Upper lobe of left lung (tissue), 4 donors: ENCODE data around the gene CAPN5.

ENCODE experiments used
- EP300 ChIP-seq, 4 donors: sonication (generic); formaldehyde crosslinking; IDR thresholded peaks; one replicate each; pipeline ENCODE4 v1.5.1; 2017; ENCODE audit warnings: antibody characterized with exemption in 4 of 4, control low read depth in 2 of 4
- POLR2A ChIP-seq, 4 donors: fragments of 450-650 bp; IDR thresholded peaks; one replicate each; pipeline ENCODE4 v1.5.1; 2016 to 2017; ENCODE audit warnings: antibody characterized with exemption in 4 of 4, mild to moderate bottlenecking in 2 of 4
- TF ChIP-seq, protein P1 (sequence below), 6 experiments: fragments of 450-650 bp in 4 of 6; fragments of 200-600 bp in 2 of 6; sonication (generic) in 2 of 6; IDR thresholded peaks; one replicate each; pipeline ENCODE4 v1.5.1; 2016 to 2019; ENCODE audit warnings: antibody characterized with exemption in 6 of 6

DNA sequence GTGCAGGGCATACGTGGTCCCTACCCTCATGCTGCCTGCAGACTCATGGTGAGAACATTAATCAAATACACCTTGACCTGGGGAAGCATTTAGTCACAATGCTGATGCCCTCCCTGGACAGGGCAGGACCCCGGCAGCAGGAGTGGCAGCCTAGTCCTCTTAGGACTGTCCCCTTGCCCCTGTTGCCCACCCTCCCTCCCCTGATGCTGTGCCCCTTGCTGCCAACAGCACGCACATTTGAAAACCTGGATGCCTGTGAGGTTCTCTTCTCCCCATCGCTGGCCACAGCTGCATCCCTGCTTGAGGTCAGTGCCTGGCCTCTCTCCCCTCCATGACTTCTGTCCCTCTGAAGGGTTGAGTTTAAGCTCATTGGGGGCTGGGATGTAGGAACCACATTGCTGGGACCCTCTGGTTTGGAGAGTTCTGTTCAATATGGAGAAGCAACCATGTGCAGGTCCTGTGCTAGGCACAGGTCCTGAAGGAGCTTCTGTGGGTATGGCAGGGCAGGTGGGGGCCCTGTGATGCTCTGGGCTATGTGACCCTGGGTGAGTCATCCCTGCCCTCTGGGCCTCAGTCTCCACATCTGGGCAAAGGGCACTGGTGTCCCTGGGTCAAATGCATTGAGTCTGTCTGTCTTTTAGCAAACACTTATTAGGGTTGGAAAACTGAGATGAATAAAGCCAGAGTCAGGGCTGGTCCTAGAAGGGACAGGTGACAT lies 92.6 kb downstream of the CAPN5 start:
- TF ChIP-seq, protein P1, sequence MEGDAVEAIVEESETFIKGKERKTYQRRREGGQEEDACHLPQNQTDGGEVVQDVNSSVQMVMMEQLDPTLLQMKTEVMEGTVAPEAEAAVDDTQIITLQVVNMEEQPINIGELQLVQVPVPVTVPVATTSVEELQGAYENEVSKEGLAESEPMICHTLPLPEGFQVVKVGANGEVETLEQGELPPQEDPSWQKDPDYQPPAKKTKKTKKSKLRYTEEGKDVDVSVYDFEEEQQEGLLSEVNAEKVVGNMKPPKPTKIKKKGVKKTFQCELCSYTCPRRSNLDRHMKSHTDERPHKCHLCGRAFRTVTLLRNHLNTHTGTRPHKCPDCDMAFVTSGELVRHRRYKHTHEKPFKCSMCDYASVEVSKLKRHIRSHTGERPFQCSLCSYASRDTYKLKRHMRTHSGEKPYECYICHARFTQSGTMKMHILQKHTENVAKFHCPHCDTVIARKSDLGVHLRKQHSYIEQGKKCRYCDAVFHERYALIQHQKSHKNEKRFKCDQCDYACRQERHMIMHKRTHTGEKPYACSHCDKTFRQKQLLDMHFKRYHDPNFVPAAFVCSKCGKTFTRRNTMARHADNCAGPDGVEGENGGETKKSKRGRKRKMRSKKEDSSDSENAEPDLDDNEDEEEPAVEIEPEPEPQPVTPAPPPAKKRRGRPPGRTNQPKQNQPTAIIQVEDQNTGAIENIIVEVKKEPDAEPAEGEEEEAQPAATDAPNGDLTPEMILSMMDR (IDR thresholded peaks at IDR 0.05), result no peak
- TF ChIP-seq EP300 (IDR thresholded peaks at IDR 0.05) (no peak), POLR2A (IDR thresholded peaks at IDR 0.05) (no peak)
